ENCODE results near the gene RYR3. TPM values are rescaled to one million over a fixed set of nuclear protein-coding genes. Genes with fewer than 3 reads are reported as not detected.

Gene RYR3
- total RNA-seq, 4 donors from 2014 or later: 9.1 to 64.0 (median 30.4) TPM

DNA sequence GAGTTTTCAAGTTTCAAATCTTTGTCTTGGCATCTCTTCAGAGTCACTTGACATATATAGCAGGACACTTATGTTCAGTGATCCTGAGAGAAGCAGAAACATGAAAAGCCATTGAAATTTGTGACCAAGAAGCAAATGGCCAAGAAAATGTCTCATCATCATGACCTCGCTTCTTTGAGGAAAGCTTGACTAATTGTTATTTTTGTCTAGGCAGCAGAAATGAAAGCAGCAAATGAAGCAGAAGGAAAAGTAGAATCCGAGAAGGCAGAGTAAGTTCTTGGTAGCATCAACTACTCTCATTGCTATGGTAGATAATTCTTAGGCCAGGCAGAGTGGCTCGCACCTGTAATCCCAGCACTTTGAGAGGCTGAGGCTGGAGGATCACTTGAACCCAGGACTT, 529.8 kb downstream of the RYR3 start:
- Histone ChIP-seq H3K27ac (no peak overlapping the region), H3K4me3 (no peak overlapping the region), H3K27me3 (no peaks in the 10 kb centered on the region), H3K9me3 (no peaks in the 10 kb centered on the region), H3K36me3 (no peaks in the 10 kb centered on the region), H3K4me1 (no peaks in the 10 kb centered on the region)
- TF ChIP-seq CTCF (IDR thresholded peaks at IDR 0.05): no peak
- no peak for TF ChIP-seq POLR2A (IDR thresholded peaks at IDR 0.05)
- no peak for DNase-seq
- intact Hi-C loops (cut with DNase I; ENCODE audit: low total_unique reads): no loop called here

- no peak overlapping the region for H3K27ac ChIP-seq
- intact Hi-C loops (cut with DNase I; ENCODE audit: low total_unique reads): no loop called here
- DNase-seq: no peak
- H3K4me3 ChIP-seq: no peak overlapping the region
- TF ChIP-seq POLR2A (IDR thresholded peaks at IDR 0.05): no peak
- TF ChIP-seq CTCF (IDR thresholded peaks at IDR 0.05): no peak
- no peaks in the 10 kb centered on the region for H3K4me1 ChIP-seq
- H3K9me3 ChIP-seq: no peaks in the 10 kb centered on the region
- H3K27me3 ChIP-seq: no peaks in the 10 kb centered on the region
- H3K36me3 ChIP-seq: no peaks in the 10 kb centered on the region
Observed at GRCh38 chr15:33844186-33844585, 533.4 kb downstream of the RYR3 start.

DNA sequence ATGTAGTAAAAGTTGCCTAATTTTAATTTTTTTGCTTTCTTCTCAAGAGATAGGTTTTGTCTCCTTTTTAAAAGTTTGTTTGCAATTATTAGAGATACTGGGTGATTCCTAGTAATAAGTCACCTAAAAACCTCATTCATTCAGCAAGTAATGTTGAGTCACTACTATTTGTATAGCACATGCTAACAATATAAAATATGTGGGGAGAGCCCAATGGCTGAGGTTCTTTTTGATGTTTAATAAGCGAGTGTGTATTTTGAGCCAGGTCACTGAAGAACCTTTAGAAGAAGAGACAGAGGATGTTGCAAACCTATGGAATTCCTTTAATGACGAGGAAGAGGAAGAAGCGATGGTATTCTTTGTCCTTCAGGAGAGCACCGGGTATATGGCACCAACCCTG, 533.8 kb downstream of the RYR3 start:
- Histone ChIP-seq H3K4me3 (no peak overlapping the region), H3K4me1 (no peaks in the 10 kb centered on the region), H3K36me3 (no peaks in the 10 kb centered on the region), H3K27ac (no peak overlapping the region), H3K27me3 (no peaks in the 10 kb centered on the region), H3K9me3 (no peaks in the 10 kb centered on the region)
- intact Hi-C loops (cut with DNase I; ENCODE audit: low total_unique reads): no loop called here
- DNase-seq: no peak
- no peak for TF ChIP-seq POLR2A (IDR thresholded peaks at IDR 0.05)

- Histone ChIP-seq H3K36me3 (no peaks in the 10 kb centered on the region), H3K4me1 (no peaks in the 10 kb centered on the region), H3K27ac (no peak overlapping the region), H3K4me3 (no peak overlapping the region), H3K27me3 (no peaks in the 10 kb centered on the region), H3K9me3 (no peaks in the 10 kb centered on the region)
- TF ChIP-seq POLR2A (IDR thresholded peaks at IDR 0.05) (no peak), CTCF (IDR thresholded peaks at IDR 0.05) (no peak)
- intact Hi-C loops (cut with DNase I; ENCODE audit: low total_unique reads): no loop called here
- no peak for DNase-seq
Observed at GRCh38 chr15:33846142-33846541, 535.4 kb downstream of the RYR3 start.

GRCh38 chr15:33846862-33847261, 536.1 kb downstream of the RYR3 start:
- TF ChIP-seq POLR2A (IDR thresholded peaks at IDR 0.05): no peak
- no peak for TF ChIP-seq CTCF (IDR thresholded peaks at IDR 0.05)
- Histone ChIP-seq H3K9me3 (no peaks in the 10 kb centered on the region), H3K4me3 (no peak overlapping the region), H3K27me3 (no peaks in the 10 kb centered on the region), H3K27ac (no peak overlapping the region), H3K36me3 (no peaks in the 10 kb centered on the region), H3K4me1 (no peaks in the 10 kb centered on the region)
- DNase-seq: no peak
- intact Hi-C loops (cut with DNase I; ENCODE audit: low total_unique reads): no loop called here

- H3K27ac ChIP-seq: no peak overlapping the region
- TF ChIP-seq POLR2A (IDR thresholded peaks at IDR 0.05): no peak
- no peak for TF ChIP-seq CTCF (IDR thresholded peaks at IDR 0.05)
- H3K27me3 ChIP-seq: no peaks in the 10 kb centered on the region
- no peak for DNase-seq
- no peak overlapping the region for H3K4me3 ChIP-seq
- no peaks in the 10 kb centered on the region for H3K4me1 ChIP-seq
- no peaks in the 10 kb centered on the region for H3K9me3 ChIP-seq
- intact Hi-C loops (cut with DNase I; ENCODE audit: low total_unique reads): no loop called here
- no peaks in the 10 kb centered on the region for H3K36me3 ChIP-seq
Observed at GRCh38 chr15:33848011-33848410, 537.2 kb downstream of the RYR3 start.
